ENCODE results near the gene GABBR2. TPM values are rescaled to one million over a fixed set of nuclear protein-coding genes. Genes with fewer than 3 reads are reported as not detected.

The GABBR2 gene
- total and polyA plus RNA-seq, 5 experiments from 2014 or later, result not detected

GRCh38 chr9:98311541-98311940, 397.2 kb downstream of the GABBR2 start:
- no peaks in the 10 kb centered on the region for H3K36me3 Mint-ChIP-seq
- H3K4me1 Mint-ChIP-seq, result peaks cover 0 to 6% (median 4%) of the 10 kb centered on the region in 4 donors
- DNase-seq (no peak), ATAC-seq (no peak)
- POLR2A ChIA-PET, result no interaction called here
- peaks cover 0 to 3% (median 0%) of the 10 kb centered on the region in 5 donors for H3K27me3 Mint-ChIP-seq
- H3K27ac Mint-ChIP-seq, result no peak overlapping the region
- H3K4me3 Mint-ChIP-seq, result no peak overlapping the region
- H3K9me3 Mint-ChIP-seq, result no peaks in the 10 kb centered on the region

- POLR2A ChIA-PET, result no interaction called here
Observed at GRCh38 chr9:98310752-98311392, 397.9 kb downstream of the GABBR2 start.

GRCh38 chr9:98306384-98307145, 402.2 kb downstream of the GABBR2 start:
- Mint-ChIP-seq H3K4me1 (no peaks in the 10 kb centered on the region), H3K27ac (peak overlapping the region in 1 of 10 donors; percentile 74), H3K9me3 (no peaks in the 10 kb centered on the region), H3K36me3 (no peaks in the 10 kb centered on the region), H3K27me3 (peaks cover 0 to 4% (median 0%) of the 10 kb centered on the region in 5 donors), H3K4me3 (no peak overlapping the region)
- ATAC-seq (no peak), DNase-seq (no peak)
- POLR2A ChIA-PET, result no interaction called here

More at GRCh38 chr9:98310752-98311392, 397.9 kb downstream of the GABBR2 start:
- DNase-seq (no peak), ATAC-seq (no peak)
- H3K4me3 Mint-ChIP-seq, result no peak overlapping the region
- H3K4me1 Mint-ChIP-seq, result peaks cover 0 to 6% (median 4%) of the 10 kb centered on the region in 4 donors
- H3K27me3 Mint-ChIP-seq, result peaks cover 0 to 3% (median 0%) of the 10 kb centered on the region in 5 donors
- H3K9me3 Mint-ChIP-seq, result no peaks in the 10 kb centered on the region
- H3K27ac Mint-ChIP-seq, result no peak overlapping the region
- no peaks in the 10 kb centered on the region for H3K36me3 Mint-ChIP-seq

GRCh38 chr9:98304381-98304780, 404.4 kb downstream of the GABBR2 start:
- DNase-seq (no peak), ATAC-seq (no peak)
- Mint-ChIP-seq H3K4me1 (no peaks in the 10 kb centered on the region), H3K4me3 (no peak overlapping the region), H3K27ac (peak overlapping the region in 1 of 10 donors; percentile 65), H3K9me3 (no peaks in the 10 kb centered on the region), H3K36me3 (no peaks in the 10 kb centered on the region), H3K27me3 (peaks cover 0 to 4% (median 0%) of the 10 kb centered on the region in 5 donors)
- POLR2A ChIA-PET, result no interaction called here

GRCh38 chr9:98303633-98304125, 405.1 kb downstream of the GABBR2 start:
- no peak for ATAC-seq
- no peaks in the 10 kb centered on the region for H3K9me3 Mint-ChIP-seq
- POLR2A ChIA-PET, result no interaction called here
- H3K4me1 Mint-ChIP-seq, result no peaks in the 10 kb centered on the region
- no peak overlapping the region for H3K4me3 Mint-ChIP-seq
- peaks cover 0 to 6% (median 0%) of the 10 kb centered on the region in 5 donors for H3K27me3 Mint-ChIP-seq
- H3K27ac Mint-ChIP-seq, result peak overlapping the region in 1 of 10 donors; percentile 32
- H3K36me3 Mint-ChIP-seq, result no peaks in the 10 kb centered on the region
- DNase-seq, result no peak

- no peak overlapping the region for H3K4me3 Mint-ChIP-seq
- peak overlapping the region in 1 of 10 donors; percentile 32 for H3K27ac Mint-ChIP-seq
- H3K4me1 Mint-ChIP-seq, result no peaks in the 10 kb centered on the region
- POLR2A ChIA-PET, result no interaction called here
- no peak for DNase-seq
- no peak for ATAC-seq
- peaks cover 0 to 8% (median 0%) of the 10 kb centered on the region in 5 donors for H3K27me3 Mint-ChIP-seq
- H3K36me3 Mint-ChIP-seq, result no peaks in the 10 kb centered on the region
- H3K9me3 Mint-ChIP-seq, result no peaks in the 10 kb centered on the region
Observed at GRCh38 chr9:98302938-98303632, 405.6 kb downstream of the GABBR2 start.

GRCh38 chr9:98302150-98302549, 406.6 kb downstream of the GABBR2 start:
- Mint-ChIP-seq H3K27me3 (peaks cover 0 to 8% (median 0%) of the 10 kb centered on the region in 5 donors), H3K36me3 (no peaks in the 10 kb centered on the region), H3K27ac (no peak overlapping the region), H3K4me3 (no peak overlapping the region), H3K4me1 (no peaks in the 10 kb centered on the region), H3K9me3 (no peaks in the 10 kb centered on the region)
- POLR2A ChIA-PET, result no interaction called here
- DNase-seq (no peak), ATAC-seq (no peak)

- Mint-ChIP-seq H3K4me1 (no peaks in the 10 kb centered on the region), H3K27me3 (peaks cover 0 to 8% (median 5%) of the 10 kb centered on the region in 5 donors), H3K4me3 (no peak overlapping the region), H3K27ac (no peak overlapping the region), H3K36me3 (no peaks in the 10 kb centered on the region), H3K9me3 (no peaks in the 10 kb centered on the region)
- DNase-seq (no peak), ATAC-seq (no peak)
- POLR2A ChIA-PET, result no interaction called here
Observed at GRCh38 chr9:98300611-98301010, 408.1 kb downstream of the GABBR2 start.

- H3K27ac Mint-ChIP-seq, result no peak overlapping the region
- DNase-seq, result no peak
- no peak overlapping the region for H3K4me3 Mint-ChIP-seq
- H3K27me3 Mint-ChIP-seq, result peaks cover 0 to 8% (median 4%) of the 10 kb centered on the region in 5 donors
- no peak for ATAC-seq
- no peaks in the 10 kb centered on the region for H3K4me1 Mint-ChIP-seq
- POLR2A ChIA-PET, result no interaction called here
- H3K9me3 Mint-ChIP-seq, result no peaks in the 10 kb centered on the region
- no peaks in the 10 kb centered on the region for H3K36me3 Mint-ChIP-seq
Observed at GRCh38 chr9:98298476-98298875, 410.3 kb downstream of the GABBR2 start.

- ATAC-seq (no peak), DNase-seq (no peak)
- H3K27ac Mint-ChIP-seq, result no peak overlapping the region
- peaks cover 0 to 8% (median 4%) of the 10 kb centered on the region in 5 donors for H3K27me3 Mint-ChIP-seq
- H3K4me3 Mint-ChIP-seq, result no peak overlapping the region
- H3K9me3 Mint-ChIP-seq, result no peaks in the 10 kb centered on the region
- no peaks in the 10 kb centered on the region for H3K36me3 Mint-ChIP-seq
- H3K4me1 Mint-ChIP-seq, result no peaks in the 10 kb centered on the region
- POLR2A ChIA-PET, result no interaction called here
Observed at GRCh38 chr9:98295824-98296223, 412.9 kb downstream of the GABBR2 start.

- ATAC-seq (no peak), DNase-seq (no peak)
- Mint-ChIP-seq H3K4me1 (no peaks in the 10 kb centered on the region), H3K4me3 (no peak overlapping the region), H3K9me3 (no peaks in the 10 kb centered on the region), H3K27me3 (peaks cover 0 to 8% (median 2%) of the 10 kb centered on the region in 5 donors), H3K27ac (no peak overlapping the region), H3K36me3 (no peaks in the 10 kb centered on the region)
- POLR2A ChIA-PET, result no interaction called here
Observed at GRCh38 chr9:98291820-98292219, 416.9 kb downstream of the GABBR2 start.

- ATAC-seq, result no peak
- no peak for DNase-seq
- H3K27ac Mint-ChIP-seq, result no peak overlapping the region
- H3K4me3 Mint-ChIP-seq, result no peak overlapping the region
- no peaks in the 10 kb centered on the region for H3K36me3 Mint-ChIP-seq
- peaks cover 0 to 9% (median under 1%) of the 10 kb centered on the region in 5 donors for H3K27me3 Mint-ChIP-seq
- H3K9me3 Mint-ChIP-seq, result no peaks in the 10 kb centered on the region
- no peaks in the 10 kb centered on the region for H3K4me1 Mint-ChIP-seq
- POLR2A ChIA-PET, result no interaction called here
Observed at GRCh38 chr9:98290411-98290810, 418.3 kb downstream of the GABBR2 start.

- Mint-ChIP-seq H3K4me3 (no peak overlapping the region), H3K4me1 (no peaks in the 10 kb centered on the region)
- POLR2A ChIA-PET, result no interaction called here
Observed at GRCh38 chr9:98289614-98290201, 419.0 kb downstream of the GABBR2 start.

More at GRCh38 chr9:98289614-98290201, 419.0 kb downstream of the GABBR2 start:
- no peak for DNase-seq
- no peaks in the 10 kb centered on the region for H3K9me3 Mint-ChIP-seq
- no peaks in the 10 kb centered on the region for H3K36me3 Mint-ChIP-seq
- no peak overlapping the region for H3K27ac Mint-ChIP-seq
- peaks cover 0 to 9% (median 1%) of the 10 kb centered on the region in 5 donors for H3K27me3 Mint-ChIP-seq
- no peak for ATAC-seq

All from naive thymus-derived CD8-positive, alpha-beta T cell (primary cell).